Cardiac fibroblast (primary cell): Measurements from ENCODE around the gene MRI1.
A peak's percentile ranks its signal among the peaks of the same experiment; 100 is the strongest.

Experiments
- DNase-seq, 2 donors: peaks; one replicate each; pipeline versions ENCODE4 v3.0.0 to v3.0.0-alpha.2; 2010; ENCODE audit warnings: low read depth in 2 of 2
- H3K4me3 ChIP-seq, 2 donors: replicated peaks in 1 of 2; 1 replicate in 1 of 2; 2 replicates in 1 of 2; pipeline ENCODE4 v1.5.1; 2011; ENCODE audit warnings: low read depth in 2 of 2, low read length in 2 of 2, mild to moderate bottlenecking in 2 of 2, moderate library complexity in 1 of 2
- TF ChIP-seq, protein P1 (sequence below): IDR thresholded peaks from one replicate; pipeline ENCODE4 v1.5.1; 2011; ENCODE audit warnings: low read depth, mild to moderate bottlenecking, low read length, inconsistent platforms

Gene MRI1

DNA sequence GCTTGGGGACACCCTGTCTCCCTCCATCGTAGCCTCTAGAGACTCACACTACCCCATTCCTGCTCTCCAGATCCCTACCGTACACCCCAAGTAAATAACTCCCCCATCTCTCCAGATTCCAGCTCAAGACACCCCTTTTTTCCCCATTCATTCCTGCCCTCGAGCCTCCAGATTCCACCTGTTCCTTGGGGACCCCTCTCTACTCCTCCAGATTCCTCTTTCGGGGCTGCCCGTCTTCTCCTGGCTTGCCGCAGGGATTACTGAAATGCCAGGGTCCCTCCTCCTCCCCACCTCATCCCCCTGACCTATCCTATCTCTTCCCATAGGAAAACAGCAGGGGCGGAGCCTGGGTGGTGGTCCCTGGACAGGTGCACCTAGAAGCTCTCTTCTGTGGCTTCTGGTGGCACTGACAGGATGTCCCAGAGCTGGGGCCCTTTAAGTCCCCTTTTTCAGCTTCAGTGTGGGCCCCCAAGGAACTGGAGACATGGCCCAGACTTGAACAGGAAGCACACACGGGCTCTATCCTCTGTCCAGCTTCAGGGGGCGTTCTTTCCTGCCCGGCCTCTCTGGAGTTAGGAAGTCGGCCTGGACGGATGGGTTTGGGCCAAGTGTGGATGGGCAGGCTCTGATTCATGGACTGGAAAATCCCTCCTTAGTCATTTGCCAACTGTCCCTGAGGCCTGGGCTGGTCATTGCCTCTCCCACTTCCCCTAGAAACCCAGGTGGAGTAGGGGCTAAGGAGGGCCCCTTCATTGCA, 32.2 kb downstream of the MRI1 start:
- TF ChIP-seq, protein P1, sequence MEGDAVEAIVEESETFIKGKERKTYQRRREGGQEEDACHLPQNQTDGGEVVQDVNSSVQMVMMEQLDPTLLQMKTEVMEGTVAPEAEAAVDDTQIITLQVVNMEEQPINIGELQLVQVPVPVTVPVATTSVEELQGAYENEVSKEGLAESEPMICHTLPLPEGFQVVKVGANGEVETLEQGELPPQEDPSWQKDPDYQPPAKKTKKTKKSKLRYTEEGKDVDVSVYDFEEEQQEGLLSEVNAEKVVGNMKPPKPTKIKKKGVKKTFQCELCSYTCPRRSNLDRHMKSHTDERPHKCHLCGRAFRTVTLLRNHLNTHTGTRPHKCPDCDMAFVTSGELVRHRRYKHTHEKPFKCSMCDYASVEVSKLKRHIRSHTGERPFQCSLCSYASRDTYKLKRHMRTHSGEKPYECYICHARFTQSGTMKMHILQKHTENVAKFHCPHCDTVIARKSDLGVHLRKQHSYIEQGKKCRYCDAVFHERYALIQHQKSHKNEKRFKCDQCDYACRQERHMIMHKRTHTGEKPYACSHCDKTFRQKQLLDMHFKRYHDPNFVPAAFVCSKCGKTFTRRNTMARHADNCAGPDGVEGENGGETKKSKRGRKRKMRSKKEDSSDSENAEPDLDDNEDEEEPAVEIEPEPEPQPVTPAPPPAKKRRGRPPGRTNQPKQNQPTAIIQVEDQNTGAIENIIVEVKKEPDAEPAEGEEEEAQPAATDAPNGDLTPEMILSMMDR = peak; percentile 35
- DNase-seq = peak; percentile 95 to 97
- peak overlapping the region; percentile 63 to 66 for H3K4me3 ChIP-seq

DNA sequence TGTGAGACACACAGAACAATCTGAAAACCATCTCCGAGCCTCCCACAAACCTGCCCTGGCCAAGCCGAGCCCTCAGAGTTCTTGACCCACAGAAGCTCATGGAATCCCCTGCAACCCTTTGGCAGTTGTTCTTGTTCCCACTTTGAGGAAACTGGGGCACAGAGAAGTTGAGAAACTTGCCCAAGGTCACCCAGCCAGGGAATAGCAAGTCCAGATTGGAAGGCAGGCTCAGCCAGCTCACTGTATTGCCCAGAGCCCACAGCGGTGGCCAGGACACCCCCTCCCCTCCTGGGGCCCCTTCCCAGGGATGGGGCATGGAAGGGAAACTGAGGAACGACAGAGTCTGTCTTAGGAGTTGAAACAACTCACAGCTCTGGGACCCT, 32.7 kb downstream of the MRI1 start:
- no peak for DNase-seq
- TF ChIP-seq, protein P1 = no peak
- H3K4me3 ChIP-seq = peak overlapping the region; percentile 63 to 66

DNA sequence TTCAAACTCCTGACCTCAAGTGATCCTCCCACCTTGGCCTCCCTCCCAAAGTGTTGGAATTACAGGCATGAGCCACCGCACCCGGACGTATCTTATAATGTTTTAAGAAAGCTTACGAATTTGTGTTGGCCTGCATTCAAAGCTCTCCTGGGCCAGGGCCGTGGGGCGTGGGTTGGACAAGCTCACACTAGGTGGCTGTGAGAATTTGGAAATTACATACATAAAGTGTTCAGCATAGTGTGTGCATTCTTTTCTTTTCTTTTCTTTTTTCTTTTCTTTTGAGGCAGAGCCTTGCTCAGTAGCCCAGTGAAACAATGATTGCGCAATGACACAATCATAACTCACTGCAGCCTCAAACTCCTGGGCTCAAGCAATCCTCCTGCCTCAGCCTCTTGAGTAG, 33.5 kb downstream of the MRI1 start:
- TF ChIP-seq, protein P1 = no peak
- DNase-seq = peak; percentile 91 to 94
- no peak overlapping the region for H3K4me3 ChIP-seq

DNA sequence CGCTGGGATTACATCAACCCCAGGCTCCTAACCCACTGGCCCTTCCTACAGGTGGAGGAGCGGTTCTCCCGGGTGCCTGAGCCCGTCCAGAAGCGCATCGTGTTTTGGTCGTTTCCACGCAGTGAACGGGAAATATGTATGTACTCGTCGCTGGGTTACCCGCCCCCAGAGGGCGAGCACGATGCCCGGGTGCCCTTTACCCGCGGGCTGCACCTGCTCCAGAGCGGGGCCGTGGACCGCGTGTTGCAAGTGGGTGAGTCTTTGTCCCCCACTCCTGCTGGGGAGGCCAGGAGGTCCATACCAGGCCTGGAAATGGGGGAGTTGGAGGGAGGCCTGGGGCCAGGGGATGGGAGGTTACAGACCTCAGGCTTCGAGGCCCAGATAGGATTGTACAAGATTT, 35.3 kb downstream of the MRI1 start:
- DNase-seq = no peak
- no peak overlapping the region for H3K4me3 ChIP-seq
- TF ChIP-seq, protein P1 = no peak

GRCh38 chr19:13803038-13803437, 38.7 kb downstream of the MRI1 start:
- H3K4me3 ChIP-seq = no peak overlapping the region
- TF ChIP-seq, protein P1 = no peak
- DNase-seq = no peak

- TF ChIP-seq, protein P1 = peak; percentile 17
- H3K4me3 ChIP-seq = no peak overlapping the region
- no peak for DNase-seq
Measured at GRCh38 chr19:13804830-13805683, 40.7 kb downstream of the MRI1 start.
